ENCODE measurements around the gene FUNDC1.

GRCh38 chrX:44482575-44482974 lies 60.1 kb downstream of the FUNDC1 start:
- no peak for TF ChIP-seq CTCF (IDR thresholded peaks at IDR 0.05)
- no peak for TF ChIP-seq POLR2A (IDR thresholded peaks at IDR 0.05)
